PC-3 (cell line): ENCODE measurements around the gene METAP1D. TPM values are rescaled to one million over a fixed set of nuclear protein-coding genes. Genes with fewer than 3 reads are reported as not detected.

ENCODE experiments used
- ATAC-seq: fragments of 200-7000 bp; cut with Tn5 transposase; 2 replicates; pipeline ENCODE4 v1.9.1; 2020; ENCODE audit warnings: mild to moderate bottlenecking, moderate library complexity
- BruUV-seq: library from RNA; stranded (reverse); fragments of 400-500 nt; replicated peaks from 2 replicates; lab custom pipeline; 2021; lab: Mats Ljungman, UMichigan
- CTCF ChIA-PET: fragments of 300-600 bp; sonication (Branson Sonifier 250); formaldehyde crosslinking; loops from one replicate; lab custom pipeline; 2022; ENCODE audit warnings: antibody characterized with exemption; lab: Charles Lee
- POLR2A ChIA-PET: fragments of 300-600 bp; sonication (Branson Sonifier 250); formaldehyde crosslinking; loops from one replicate; lab custom pipeline; 2022; ENCODE audit warnings: antibody characterized with exemption; ENCODE audit not compliant: unreplicated experiment; lab: Charles Lee
- DNase-seq: peaks from one replicate; pipeline ENCODE4 v3.0.0-alpha.2; 2015
- H2AFZ ChIP-seq: fragments of 300-600 bp; sonication (generic); 2 replicates; pipeline ENCODE4 v1.6.0; 2016; ENCODE audit warnings: antibody characterized with exemption, low read length
- H3F3A ChIP-seq: fragments of 300-600 bp; sonication (generic); one replicate; pipeline ENCODE4 v1.6.0; 2017; ENCODE audit warnings: antibody characterized with exemption, low read length, control low read depth, mild to moderate bottlenecking; ENCODE audit not compliant: unreplicated experiment
- H3K27ac ChIP-seq: fragments of 300-600 bp; sonication (generic); 2 replicates; pipeline ENCODE4 v1.5.1; 2016; ENCODE audit warnings: mild to moderate bottlenecking, low read length
- H3K27me3 ChIP-seq: fragments of 300-600 bp; sonication (generic); 2 replicates; pipeline ENCODE4 v1.6.1; 2016; ENCODE audit warnings: low read length, mixed read lengths
- H3K36me3 ChIP-seq: fragments of 300-600 bp; sonication (generic); 2 replicates; pipeline ENCODE4 v1.6.1; 2016; ENCODE audit warnings: low read depth, mixed run types, low read length, mixed read lengths
- H3K4me1 ChIP-seq: fragments of 300-600 bp; sonication (generic); 2 replicates; pipeline ENCODE4 v1.5.1; 2016; ENCODE audit warnings: low read length; ENCODE audit not compliant: insufficient read depth
- H3K4me2 ChIP-seq: fragments of 300-600 bp; sonication (generic); 2 replicates; pipeline ENCODE4 v1.6.0; 2016; ENCODE audit warnings: low read length
- H3K4me3 ChIP-seq: fragments of 300-600 bp; sonication (generic); 2 replicates; pipeline ENCODE4 v1.5.1; 2016; ENCODE audit warnings: mild to moderate bottlenecking, low read length, mixed read lengths
- H3K79me2 ChIP-seq: fragments of 300-600 bp; sonication (generic); 2 replicates; pipeline ENCODE4 v1.6.1; 2017; ENCODE audit warnings: low read length, mixed read lengths
- H3K9ac ChIP-seq: fragments of 300-600 bp; sonication (generic); 2 replicates; pipeline ENCODE4 v1.6.0; 2016; ENCODE audit warnings: mild to moderate bottlenecking, low read length
- H3K9me2 ChIP-seq: fragments of 300-600 bp; sonication (generic); replicated peaks from 2 replicates; pipeline ENCODE4 v1.6.1; 2016; ENCODE audit warnings: mixed run types, low read length, mixed read lengths
- H3K9me3 ChIP-seq: fragments of 300-600 bp; sonication (generic); 2 replicates; pipeline ENCODE4 v1.6.1; 2016; ENCODE audit warnings: low read length, mixed read lengths
- H4K20me1 ChIP-seq: fragments of 300-600 bp; sonication (generic); 2 replicates; pipeline ENCODE4 v1.6.1; 2016; ENCODE audit warnings: low read length, mixed read lengths
- EZH2 ChIP-seq: fragments of 300-600 bp; sonication (generic); IDR thresholded peaks from one replicate; pipeline ENCODE4 v1.6.1; 2017; ENCODE audit warnings: antibody characterized with exemption, mild to moderate bottlenecking, low read length; ENCODE audit not compliant: unreplicated experiment
- EZH2phosphoT487 ChIP-seq: fragments of 300-600 bp; sonication (generic); IDR thresholded peaks from 2 replicates; pipeline ENCODE4 v1.6.1; 2018; ENCODE audit warnings: mild to moderate bottlenecking, antibody characterized with exemption, low read length, borderline replicate concordance
- intact Hi-C: fragments of 100-400 bp; cut with micrococcal nuclease; formaldehyde crosslinking; loops from 2 replicates; pipeline ENCODE4 v1.9.0; 2023
- total RNA-seq: library from RNA; depleted of rRNA; stranded (reverse); fragments of >200 nt; gene quantifications from 2 replicates; pipeline ENCODE4 v1.2.3, GENCODE V29; 2014
- TF ChIP-seq, protein P1 (sequence below): fragments of 300-600 bp; sonication (generic); conservative IDR thresholded peaks from 2 replicates; pipeline ENCODE4 v1.5.1; 2017; ENCODE audit warnings: antibody characterized with exemption, low read depth, mild to moderate bottlenecking, low read length

The METAP1D gene
- total RNA-seq, 1 experiment from 2014 or later = 12.0 TPM

DNA sequence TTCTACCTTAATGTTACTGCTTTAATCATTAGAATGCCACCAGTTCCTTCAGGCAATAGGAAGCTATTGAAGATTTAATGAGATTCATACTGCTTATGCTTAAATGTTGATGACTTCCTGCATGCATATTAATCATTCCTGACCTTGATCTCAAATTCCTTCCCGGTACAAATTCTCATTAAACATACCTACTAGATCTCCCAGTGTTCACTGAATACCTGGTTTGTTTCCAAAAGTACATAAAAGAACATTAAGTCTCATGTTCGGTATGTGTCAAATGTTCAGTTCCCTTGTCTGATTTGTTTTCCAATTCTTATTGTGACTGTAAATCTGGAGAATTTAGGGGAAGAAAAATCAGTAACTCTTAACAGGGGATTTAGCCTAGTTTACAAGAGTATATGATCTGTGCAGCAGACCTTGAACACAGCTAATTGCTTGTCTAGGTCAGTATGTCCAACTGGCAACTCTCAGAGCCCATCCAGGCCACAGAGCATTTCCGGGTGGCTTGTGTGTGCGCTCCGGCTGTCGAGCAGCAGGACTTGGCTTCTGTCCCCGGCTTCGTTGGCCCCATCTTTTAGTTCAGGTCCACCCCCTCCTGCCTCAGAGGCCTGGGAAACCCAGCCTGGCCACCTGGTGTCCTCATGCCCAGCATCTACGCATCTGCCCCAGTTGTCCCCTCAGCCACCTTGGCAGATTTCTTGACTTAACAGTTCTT is 13.1 kb downstream of the METAP1D start:
- H3K9me3 ChIP-seq = no peaks in the 10 kb centered on the region
- no peak overlapping the region for H3K27ac ChIP-seq
- no peaks in the 10 kb centered on the region for H3K9me2 ChIP-seq
- H3K27me3 ChIP-seq = no peaks in the 10 kb centered on the region
- H3F3A ChIP-seq = no peaks in the 10 kb centered on the region
- no peak for ATAC-seq
- BruUV-seq = no TSS peak
- H3K4me2 ChIP-seq = no peak overlapping the region
- TF ChIP-seq, protein P1, sequence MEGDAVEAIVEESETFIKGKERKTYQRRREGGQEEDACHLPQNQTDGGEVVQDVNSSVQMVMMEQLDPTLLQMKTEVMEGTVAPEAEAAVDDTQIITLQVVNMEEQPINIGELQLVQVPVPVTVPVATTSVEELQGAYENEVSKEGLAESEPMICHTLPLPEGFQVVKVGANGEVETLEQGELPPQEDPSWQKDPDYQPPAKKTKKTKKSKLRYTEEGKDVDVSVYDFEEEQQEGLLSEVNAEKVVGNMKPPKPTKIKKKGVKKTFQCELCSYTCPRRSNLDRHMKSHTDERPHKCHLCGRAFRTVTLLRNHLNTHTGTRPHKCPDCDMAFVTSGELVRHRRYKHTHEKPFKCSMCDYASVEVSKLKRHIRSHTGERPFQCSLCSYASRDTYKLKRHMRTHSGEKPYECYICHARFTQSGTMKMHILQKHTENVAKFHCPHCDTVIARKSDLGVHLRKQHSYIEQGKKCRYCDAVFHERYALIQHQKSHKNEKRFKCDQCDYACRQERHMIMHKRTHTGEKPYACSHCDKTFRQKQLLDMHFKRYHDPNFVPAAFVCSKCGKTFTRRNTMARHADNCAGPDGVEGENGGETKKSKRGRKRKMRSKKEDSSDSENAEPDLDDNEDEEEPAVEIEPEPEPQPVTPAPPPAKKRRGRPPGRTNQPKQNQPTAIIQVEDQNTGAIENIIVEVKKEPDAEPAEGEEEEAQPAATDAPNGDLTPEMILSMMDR = no peak
- TF ChIP-seq EZH2phosphoT487 (no peak), EZH2 (no peak)
- no peaks in the 10 kb centered on the region for H4K20me1 ChIP-seq
- no peak overlapping the region for H3K9ac ChIP-seq
- H3K4me1 ChIP-seq = peaks cover 17% of the 10 kb centered on the region
- POLR2A ChIA-PET = interaction anchor here (0.6 kb wide), 1 partner anchor 72 kb away, joined by 3 read pairs; no protein-coding TSS in a partner anchor
- CTCF ChIA-PET = no interaction called here
- intact Hi-C loops = no loop called here
- 0 out of 2 replicates have a peak, but pooled peaks cover 8% of the 10 kb centered on the region for H3K79me2 ChIP-seq
- no peak overlapping the region for H2AFZ ChIP-seq
- no peak for DNase-seq
- no peak overlapping the region for H3K4me3 ChIP-seq
- no peaks in the 10 kb centered on the region for H3K36me3 ChIP-seq

- BruUV-seq = no TSS peak
- CTCF ChIA-PET = no interaction called here
- H3K79me2 ChIP-seq = 0 out of 2 replicates have a peak, but pooled peaks cover 8% of the 10 kb centered on the region
- no peak overlapping the region for H3K4me2 ChIP-seq
- H3K4me3 ChIP-seq = no peak overlapping the region
- no peak overlapping the region for H3K9ac ChIP-seq
- DNase-seq = no peak
- no peak overlapping the region for H2AFZ ChIP-seq
- H3K27me3 ChIP-seq = no peaks in the 10 kb centered on the region
- H3K27ac ChIP-seq = no peak overlapping the region
- no peaks in the 10 kb centered on the region for H4K20me1 ChIP-seq
- H3K4me1 ChIP-seq = peaks cover 13% of the 10 kb centered on the region
- POLR2A ChIA-PET = no interaction called here
- no peaks in the 10 kb centered on the region for H3K9me3 ChIP-seq
- H3K9me2 ChIP-seq = no peaks in the 10 kb centered on the region
- ATAC-seq = no peak
- TF ChIP-seq, protein P1 = no peak
- TF ChIP-seq EZH2 = no peak
- no peaks in the 10 kb centered on the region for H3K36me3 ChIP-seq
- intact Hi-C loops = no loop called here
- H3F3A ChIP-seq = no peaks in the 10 kb centered on the region
These were observed 13.6 kb downstream of the METAP1D start for GRCh38 chr2:172013396-172013795.
